GM23338 (cell line): Measurements from ENCODE around the gene NFIA. TPM values are rescaled to one million over a fixed set of nuclear protein-coding genes. Genes with fewer than 3 reads are reported as not detected.

Experiments
- CREB1 ChIP-seq: fragments of 250-450 bp; sonication (Bioruptor Pico); IDR thresholded peaks from 2 replicates; pipeline ENCODE4 v1.5.0; 2020; ENCODE audit warnings: low read depth, mild to moderate bottlenecking, moderate library complexity
- CTCF ChIP-seq, 2 experiments: fragments of 200-600 bp in 1 of 2; sonication (generic) in 1 of 2; conservative IDR thresholded peaks; 2 replicates each; pipeline versions ENCODE4 v1.5.1 to v1.6.1; 2016 to 2017; ENCODE audit warnings: antibody characterized with exemption in 2 of 2, low read depth in 2 of 2, mild to moderate bottlenecking in 2 of 2, moderate library complexity in 1 of 2
- EZH2 ChIP-seq: fragments of 200-600 bp; sonication (generic); IDR thresholded peaks from one replicate; pipeline ENCODE4 v1.8.0; 2017; ENCODE audit warnings: antibody characterized with exemption, mild to moderate bottlenecking, low read depth; ENCODE audit not compliant: unreplicated experiment
- POLR2AphosphoS5 ChIP-seq: IDR thresholded peaks from 2 replicates; pipeline ENCODE4 v1.6.1; 2016; ENCODE audit warnings: antibody characterized with exemption, low read depth
- REST ChIP-seq: IDR thresholded peaks from one replicate; pipeline ENCODE4 v1.6.1; 2018; ENCODE audit warnings: antibody characterized with exemption; ENCODE audit not compliant: unreplicated experiment
- STAT1 ChIP-seq: IDR thresholded peaks from one replicate; pipeline ENCODE4 v1.6.1; 2016; ENCODE audit warnings: antibody characterized with exemption; ENCODE audit not compliant: unreplicated experiment
- ZNF114 ChIP-seq: fragments of 250-450 bp; sonication (Bioruptor Pico); IDR thresholded peaks from 2 replicates; pipeline ENCODE4 v1.5.0; 2020; ENCODE audit warnings: mild to moderate bottlenecking, moderate library complexity
- ZNF462 ChIP-seq: fragments of 250-450 bp; sonication (Bioruptor Pico); IDR thresholded peaks from 2 replicates; pipeline ENCODE4 v1.5.0; 2020; ENCODE audit warnings: mild to moderate bottlenecking, moderate library complexity
- polyA plus RNA-seq: library from polyadenylated mRNA; unstranded; fragments of >200 nt; fragmentation: Nextera tagmentation; extraction: Ambion mirVana; gene quantifications from 2 replicates; pipeline ENCODE4 v1.2.1, GENCODE V29; 2016
- total RNA-seq: library from RNA; depleted of rRNA; stranded (reverse); fragments of >200 nt; shearing (Covaris generic); gene quantifications from 2 replicates; pipeline ENCODE4 v1.2.3, GENCODE V29; 2014

The NFIA gene
- total and polyA plus RNA-seq, 2 experiments from 2014 or later, result 0.97 to 2.3 TPM

GRCh38 chr1:61181067-61182038 lies 99.0 kb downstream of the NFIA start (continued):
- TF ChIP-seq ZNF462 (no peak), REST (no peak), CREB1 (CRISPR knock-in tag) (no peak), EZH2 (no peak), POLR2AphosphoS5 (no peak), CTCF (conservative IDR thresholded peaks at IDR 0.05; ENCODE audit: low read depth in 2 of 2) (no peak), STAT1 (no peak), ZNF114 (no peak)
